Esophagus squamous epithelium (tissue), 5 donors: ENCODE data around the gene CEBPE. TPM values are rescaled to one million over a fixed set of nuclear protein-coding genes. Genes with fewer than 3 reads are reported as not detected.

Experiments
- DNase-seq: peaks from one replicate; lab custom pipeline; 2025; lab: John Stamatoyannopoulos, UW
- H3K27ac ChIP-seq, 4 donors: fragments of 200-600 bp; sonication (generic); one replicate each; pipeline ENCODE4 v1.5.1; 2016 to 2019; ENCODE audit warnings: mild to moderate bottlenecking in 1 of 4
- H3K27me3 ChIP-seq, 4 donors: fragments of 200-600 bp; sonication (generic); 1 replicate in 3 of 4; 2 replicates in 1 of 4; pipeline versions ENCODE4 v1.5.1 to v1.6.0; 2017 to 2021; ENCODE audit warnings: antibody characterized with exemption in 1 of 4
- H3K36me3 ChIP-seq, 3 donors: fragments of 200-600 bp; sonication (generic); one replicate each; pipeline ENCODE4 v1.5.1; 2016 to 2019
- H3K4me1 ChIP-seq, 3 donors: fragments of 200-600 bp; sonication (generic); one replicate each; pipeline ENCODE4 v1.5.1; 2017 to 2019
- H3K4me3 ChIP-seq, 4 donors: fragments of 200-600 bp; sonication (generic); 1 replicate in 3 of 4; 2 replicates in 1 of 4; pipeline ENCODE4 v1.5.1; 2016 to 2019; ENCODE audit warnings: mild to moderate bottlenecking in 2 of 4, moderate library complexity in 1 of 4
- H3K9me3 ChIP-seq, 3 donors: fragments of 200-600 bp; sonication (generic); one replicate each; pipeline ENCODE4 v1.5.1; 2016 to 2019
- POLR2A ChIP-seq, 4 donors: fragments of 450-650 bp; IDR thresholded peaks; one replicate each; pipeline ENCODE4 v1.6.1; 2017; ENCODE audit warnings: antibody characterized with exemption in 4 of 4, mild to moderate bottlenecking in 4 of 4, moderate library complexity in 3 of 4
- WGBS, 2 donors: methylation state at CpG; one replicate each; pipeline ENCODE4 v1.1.5; 2018; 5-methylcytosine and 5-hydroxymethylcytosine counted together
- intact Hi-C: fragments of 100-400 bp; cut with DNase I; formaldehyde crosslinking; loops from one replicate; pipeline ENCODE4 v1.15.0; 2022
- total RNA-seq, 4 donors: library from RNA; depleted of rRNA; stranded (reverse); fragments of >200 nt; gene quantifications; one replicate each; pipeline ENCODE4 v1.1.0, GENCODE V29; 2016
- TF ChIP-seq, protein P1 (sequence below), 6 experiments: fragments of 450-650 bp in 4 of 6; fragments of 200-600 bp in 2 of 6; sonication (generic) in 2 of 6; IDR thresholded peaks; one replicate each; pipeline ENCODE4 v1.5.1; 2016 to 2019; ENCODE audit warnings: antibody characterized with exemption in 6 of 6, mild to moderate bottlenecking in 4 of 6, moderate library complexity in 4 of 6
- donor health status: DM: yes; HTN: yes; CAD: no.

Gene CEBPE
- total RNA-seq, 4 donors from 2014 or later: not detected

DNA sequence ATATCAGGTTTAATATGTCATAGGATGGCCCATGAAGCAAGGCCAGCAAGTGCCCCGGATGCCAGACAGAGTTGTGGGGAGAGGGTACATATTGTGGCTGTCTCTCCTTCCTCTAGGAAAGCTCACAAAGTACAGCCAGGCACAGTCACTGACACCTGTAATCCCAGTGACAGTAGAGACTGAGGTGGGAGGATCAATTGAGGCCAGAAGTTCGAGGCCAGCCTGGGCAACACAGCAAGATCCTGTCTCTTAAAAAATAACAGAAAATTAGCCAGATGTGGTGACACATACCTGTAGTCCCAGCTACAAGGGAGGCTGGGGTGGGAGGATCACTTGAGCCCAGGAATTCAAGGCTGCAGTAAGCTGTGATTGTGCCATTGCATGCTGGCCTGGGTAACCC lies 32.3 kb upstream of the CEBPE start:
- no peaks in the 10 kb centered on the region for H3K9me3 ChIP-seq
- intact Hi-C loops: no loop called here
- no peak for DNase-seq
- 64 to 96% methylated on average over 1 to 2 of the region's 2 CpGs for WGBS, 2 donors
- peaks cover 0 to 7% (median 0%) of the 10 kb centered on the region in 3 donors for H3K36me3 ChIP-seq
- H3K4me1 ChIP-seq: peaks cover 30 to 98% (median 53%) of the 10 kb centered on the region in 3 donors
- no peaks in the 10 kb centered on the region for H3K27me3 ChIP-seq
- TF ChIP-seq, protein P1, sequence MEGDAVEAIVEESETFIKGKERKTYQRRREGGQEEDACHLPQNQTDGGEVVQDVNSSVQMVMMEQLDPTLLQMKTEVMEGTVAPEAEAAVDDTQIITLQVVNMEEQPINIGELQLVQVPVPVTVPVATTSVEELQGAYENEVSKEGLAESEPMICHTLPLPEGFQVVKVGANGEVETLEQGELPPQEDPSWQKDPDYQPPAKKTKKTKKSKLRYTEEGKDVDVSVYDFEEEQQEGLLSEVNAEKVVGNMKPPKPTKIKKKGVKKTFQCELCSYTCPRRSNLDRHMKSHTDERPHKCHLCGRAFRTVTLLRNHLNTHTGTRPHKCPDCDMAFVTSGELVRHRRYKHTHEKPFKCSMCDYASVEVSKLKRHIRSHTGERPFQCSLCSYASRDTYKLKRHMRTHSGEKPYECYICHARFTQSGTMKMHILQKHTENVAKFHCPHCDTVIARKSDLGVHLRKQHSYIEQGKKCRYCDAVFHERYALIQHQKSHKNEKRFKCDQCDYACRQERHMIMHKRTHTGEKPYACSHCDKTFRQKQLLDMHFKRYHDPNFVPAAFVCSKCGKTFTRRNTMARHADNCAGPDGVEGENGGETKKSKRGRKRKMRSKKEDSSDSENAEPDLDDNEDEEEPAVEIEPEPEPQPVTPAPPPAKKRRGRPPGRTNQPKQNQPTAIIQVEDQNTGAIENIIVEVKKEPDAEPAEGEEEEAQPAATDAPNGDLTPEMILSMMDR (IDR thresholded peaks at IDR 0.05): no peak
- no peak for TF ChIP-seq POLR2A (IDR thresholded peaks at IDR 0.05)
- H3K4me3 ChIP-seq: no peak overlapping the region
- H3K27ac ChIP-seq: peak overlapping the region; percentile 50 to 98 (median 94)

DNA sequence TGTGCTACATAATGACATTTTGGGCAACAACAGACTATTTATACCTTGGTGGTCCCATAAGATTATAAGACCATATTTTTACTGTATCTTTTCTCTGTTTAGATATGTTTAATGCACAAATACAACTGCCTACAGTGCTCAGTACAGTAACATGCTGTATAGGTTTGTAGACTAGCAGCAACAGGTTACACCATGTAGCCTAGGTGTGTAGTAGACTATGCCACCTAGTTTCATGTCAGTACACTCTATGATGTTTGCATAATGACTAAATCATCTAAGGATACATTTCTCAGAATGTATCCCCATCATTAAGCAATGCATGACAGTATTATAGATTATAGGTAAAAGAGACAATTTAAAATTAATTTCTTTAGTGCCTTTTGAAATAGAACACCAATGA lies 30.7 kb upstream of the CEBPE start:
- peaks cover 26 to 98% (median 53%) of the 10 kb centered on the region in 3 donors for H3K4me1 ChIP-seq
- no peaks in the 10 kb centered on the region for H3K27me3 ChIP-seq
- no peak overlapping the region for H3K4me3 ChIP-seq
- H3K36me3 ChIP-seq: peaks cover 0 to 7% (median 0%) of the 10 kb centered on the region in 3 donors
- peak overlapping the region; percentile 50 to 98 (median 94) for H3K27ac ChIP-seq
- no peak for DNase-seq
- H3K9me3 ChIP-seq: no peaks in the 10 kb centered on the region
- TF ChIP-seq POLR2A (IDR thresholded peaks at IDR 0.05): no peak
- TF ChIP-seq, protein P1 (IDR thresholded peaks at IDR 0.05): no peak
- intact Hi-C loops: no loop called here

DNA sequence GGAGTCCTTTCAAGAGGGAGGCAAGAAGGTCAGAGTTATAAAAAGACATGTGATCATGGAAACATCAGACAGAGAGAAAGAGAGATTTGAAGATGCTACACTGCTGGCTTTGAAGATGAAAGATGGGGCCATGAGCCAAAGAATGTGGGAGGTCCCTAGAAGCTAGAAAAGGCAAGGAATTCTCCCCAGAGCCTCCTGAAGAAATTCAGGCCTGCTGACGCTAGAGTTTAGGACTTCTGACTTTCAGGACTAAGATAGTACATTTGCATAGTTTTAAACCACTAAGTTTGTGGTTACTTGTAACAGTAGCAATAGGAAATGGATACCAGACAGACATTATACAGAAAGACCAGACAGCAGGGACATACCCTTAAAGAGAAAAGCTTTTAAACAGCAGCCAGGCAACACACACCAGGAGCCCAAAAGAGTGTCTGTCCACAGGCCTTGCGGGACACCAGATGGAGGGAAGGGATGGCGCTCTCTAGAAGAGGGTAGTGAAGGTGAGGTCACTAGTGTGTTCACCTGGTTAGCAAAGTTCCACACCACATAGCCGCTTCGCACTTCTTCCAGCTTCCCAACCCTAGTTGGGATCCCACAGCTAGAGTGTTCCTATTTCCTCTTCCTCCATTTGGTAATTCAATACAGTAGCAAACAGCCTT lies 29.7 kb upstream of the CEBPE start:
- WGBS, 2 donors: 86 to 99% methylated on average over 5 of the region's 5 CpGs
- no peak overlapping the region for H3K4me3 ChIP-seq
- no peaks in the 10 kb centered on the region for H3K9me3 ChIP-seq
- H3K27ac ChIP-seq: peak overlapping the region; percentile 50 to 98 (median 94)
- DNase-seq: no peak
- TF ChIP-seq POLR2A (IDR thresholded peaks at IDR 0.05): no peak
- TF ChIP-seq, protein P1 (IDR thresholded peaks at IDR 0.05): no peak
- no peaks in the 10 kb centered on the region for H3K27me3 ChIP-seq
- peaks cover 0 to 7% (median 0%) of the 10 kb centered on the region in 3 donors for H3K36me3 ChIP-seq
- intact Hi-C loops: no loop called here
- H3K4me1 ChIP-seq: peaks cover 23 to 97% (median 49%) of the 10 kb centered on the region in 3 donors

DNA sequence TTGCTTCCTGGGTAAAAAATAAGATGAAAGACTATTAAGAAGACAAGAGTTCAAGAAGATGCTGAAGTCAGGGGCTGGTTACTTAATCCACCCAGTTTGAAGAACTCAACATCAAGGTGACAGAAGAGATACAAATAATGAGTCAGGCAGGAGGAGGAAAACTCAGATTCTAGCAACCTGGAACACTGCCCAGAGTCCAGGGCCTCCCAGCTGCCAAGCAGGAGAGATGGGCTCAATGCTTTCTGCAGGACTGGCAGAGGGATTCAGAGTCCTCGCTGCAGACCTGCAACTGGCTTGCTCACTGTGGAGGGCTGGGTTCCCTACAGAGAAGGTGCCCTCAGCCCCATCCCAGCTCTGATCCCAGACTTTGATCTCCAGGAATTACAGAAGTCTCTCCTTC lies 28.6 kb upstream of the CEBPE start:
- Histone ChIP-seq H3K4me3 (no peak overlapping the region), H3K9me3 (no peaks in the 10 kb centered on the region), H3K4me1 (peaks cover 15 to 97% (median 46%) of the 10 kb centered on the region in 3 donors), H3K36me3 (peaks cover 0 to 7% (median 0%) of the 10 kb centered on the region in 3 donors), H3K27ac (peak overlapping the region in 3 of 4 donors; percentile 91 to 98 (median 98)), H3K27me3 (no peaks in the 10 kb centered on the region)
- no peak for TF ChIP-seq POLR2A (IDR thresholded peaks at IDR 0.05)
- TF ChIP-seq, protein P1 (IDR thresholded peaks at IDR 0.05): no peak
- WGBS, 2 donors: 73 to 89% methylated on average over 1 of the region's 1 CpG
- no peak for DNase-seq
- intact Hi-C loops: no loop called here

DNA sequence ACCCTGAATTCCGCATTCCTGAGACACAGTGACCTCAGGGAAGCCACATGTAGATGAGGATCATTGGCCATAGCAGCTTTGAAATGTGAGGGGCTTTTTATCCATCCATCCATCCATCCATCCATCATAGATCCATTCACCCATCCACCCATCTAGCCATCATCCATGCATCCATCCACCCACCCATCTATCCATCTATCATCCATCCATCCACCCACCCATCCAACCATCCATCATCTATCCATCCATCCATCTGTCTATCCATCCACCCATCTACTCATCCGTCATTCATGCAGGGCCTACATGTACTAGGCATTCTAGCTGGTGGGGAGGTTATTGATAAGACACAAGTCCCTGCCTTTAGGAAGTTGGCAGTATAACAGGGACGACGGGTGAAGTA lies 27.9 kb upstream of the CEBPE start:
- Histone ChIP-seq H3K27ac (peak overlapping the region; percentile 58 to 98 (median 94)), H3K27me3 (no peaks in the 10 kb centered on the region), H3K9me3 (no peaks in the 10 kb centered on the region), H3K4me1 (peaks cover 21 to 97% (median 46%) of the 10 kb centered on the region in 3 donors), H3K4me3 (no peak overlapping the region), H3K36me3 (peaks cover 0 to 7% (median 0%) of the 10 kb centered on the region in 3 donors)
- WGBS, 2 donors: 89 to 100% methylated on average over 4 of the region's 4 CpGs
- DNase-seq: no peak
- TF ChIP-seq, protein P1 (IDR thresholded peaks at IDR 0.05): no peak
- no peak for TF ChIP-seq POLR2A (IDR thresholded peaks at IDR 0.05)
- intact Hi-C loops: no loop called here
